Measurements from ENCODE around the gene PLAAT2.

The PLAAT2 gene

DNA sequence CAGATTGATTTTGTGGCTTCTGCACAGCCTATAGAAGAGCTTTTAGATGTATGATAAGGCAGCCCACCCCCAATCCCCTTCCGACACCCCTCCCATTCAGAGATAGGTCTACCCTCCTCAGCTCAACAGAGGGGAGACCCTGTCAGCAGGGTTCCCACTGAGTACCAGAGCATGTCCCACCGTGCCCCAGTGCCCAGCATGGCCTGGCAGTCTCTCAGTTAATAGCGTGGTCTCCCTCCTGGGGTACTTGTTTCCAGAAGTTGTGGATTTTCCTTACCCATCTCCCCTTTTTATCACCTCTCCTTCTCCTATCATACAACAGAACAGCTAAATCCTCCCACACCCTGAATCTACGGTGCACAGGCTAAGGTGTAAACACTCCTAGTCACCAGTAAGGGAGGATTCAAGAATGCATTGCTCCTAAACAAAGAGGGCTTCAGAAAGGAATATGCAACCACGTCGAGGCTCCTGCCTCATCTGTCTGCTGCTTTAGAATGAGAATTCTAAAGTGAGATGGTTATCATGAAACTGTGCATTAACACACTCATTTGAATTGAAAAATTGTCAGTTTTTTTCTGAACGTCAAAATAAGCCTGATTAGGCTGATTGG is 6.7 kb downstream of the PLAAT2 start:
- TF ChIP-seq SNAI2 (CRISPR knock-in tag; IDR thresholded peaks at IDR 0.05) (no peak), ARNTL (CRISPR knock-in tag; IDR thresholded peaks at IDR 0.05; ENCODE audit: borderline replicate concordance, low read depth) (no peak), CREB5 (CRISPR knock-in tag; IDR thresholded peaks at IDR 0.05; ENCODE audit: low read depth) (no peak), PATZ1 (CRISPR knock-in tag; IDR thresholded peaks at IDR 0.05; ENCODE audit: borderline replicate concordance) (no peak), GLIS3 (CRISPR knock-in tag; IDR thresholded peaks at IDR 0.05) (no peak), TOX (CRISPR knock-in tag; IDR thresholded peaks at IDR 0.05; ENCODE audit: borderline replicate concordance) (no peak), ZNF565 (CRISPR knock-in tag; conservative IDR thresholded peaks at IDR 0.05; ENCODE audit: low read depth) (no peak), TSHZ2 (CRISPR knock-in tag; IDR thresholded peaks at IDR 0.05) (no peak), ISL1 (CRISPR knock-in tag; IDR thresholded peaks at IDR 0.05) (no peak), TCF4 (CRISPR knock-in tag; IDR thresholded peaks at IDR 0.05; ENCODE audit: borderline replicate concordance) (no peak), ZFP3 (CRISPR knock-in tag; IDR thresholded peaks at IDR 0.05) (no peak), ZFP30 (CRISPR knock-in tag; IDR thresholded peaks at IDR 0.05) (no peak), ZC3H10 (CRISPR knock-in tag; IDR thresholded peaks at IDR 0.05) (no peak), PPARA (CRISPR knock-in tag; IDR thresholded peaks at IDR 0.05; ENCODE audit: borderline replicate concordance) (no peak), ZNF8 (CRISPR knock-in tag; IDR thresholded peaks at IDR 0.05) (no peak), OSR1 (CRISPR knock-in tag; IDR thresholded peaks at IDR 0.05) (no peak), ESRRG (CRISPR knock-in tag; IDR thresholded peaks at IDR 0.05) (no peak), CSRNP3 (CRISPR knock-in tag; IDR thresholded peaks at IDR 0.05) (no peak), CSDC2 (CRISPR knock-in tag; IDR thresholded peaks at IDR 0.05) (no peak)
- TF ChIP-seq, protein P1, sequence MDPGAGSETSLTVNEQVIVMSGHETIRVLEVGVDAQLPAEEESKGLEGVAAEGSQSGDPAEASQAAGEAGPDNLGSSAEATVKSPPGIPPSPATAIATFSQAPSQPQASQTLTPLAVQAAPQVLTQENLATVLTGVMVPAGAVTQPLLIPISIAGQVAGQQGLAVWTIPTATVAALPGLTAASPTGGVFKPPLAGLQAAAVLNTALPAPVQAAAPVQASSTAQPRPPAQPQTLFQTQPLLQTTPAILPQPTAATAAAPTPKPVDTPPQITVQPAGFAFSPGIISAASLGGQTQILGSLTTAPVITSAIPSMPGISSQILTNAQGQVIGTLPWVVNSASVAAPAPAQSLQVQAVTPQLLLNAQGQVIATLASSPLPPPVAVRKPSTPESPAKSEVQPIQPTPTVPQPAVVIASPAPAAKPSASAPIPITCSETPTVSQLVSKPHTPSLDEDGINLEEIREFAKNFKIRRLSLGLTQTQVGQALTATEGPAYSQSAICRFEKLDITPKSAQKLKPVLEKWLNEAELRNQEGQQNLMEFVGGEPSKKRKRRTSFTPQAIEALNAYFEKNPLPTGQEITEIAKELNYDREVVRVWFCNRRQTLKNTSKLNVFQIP (CRISPR knock-in tag; IDR thresholded peaks at IDR 0.05; ENCODE audit: borderline replicate concordance, low read depth) = no peak
- no peak for ATAC-seq

DNA sequence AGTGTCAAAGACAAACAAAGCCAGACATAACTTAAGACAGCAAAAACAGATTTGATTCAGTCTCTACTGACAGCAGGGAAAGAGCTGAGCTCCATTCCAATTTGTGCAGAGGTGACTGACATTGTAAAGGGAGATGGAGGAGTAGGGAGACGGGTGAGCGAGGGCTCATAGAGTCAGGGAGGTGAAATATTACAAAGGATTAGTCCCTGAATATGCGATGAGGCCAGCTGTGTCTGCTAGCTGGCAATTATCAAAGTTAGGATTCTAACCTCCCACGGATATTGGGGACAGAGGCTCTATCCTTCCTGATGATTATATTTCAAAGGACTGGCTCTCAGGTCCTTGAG is 8.3 kb downstream of the PLAAT2 start:
- ATAC-seq = no peak
- TF ChIP-seq OSR1 (CRISPR knock-in tag; IDR thresholded peaks at IDR 0.05) = no peak
- no peak for TF ChIP-seq PPARA (CRISPR knock-in tag; IDR thresholded peaks at IDR 0.05; ENCODE audit: borderline replicate concordance)
- no peak for TF ChIP-seq ZFP30 (CRISPR knock-in tag; IDR thresholded peaks at IDR 0.05)
- TF ChIP-seq ZC3H10 (CRISPR knock-in tag; IDR thresholded peaks at IDR 0.05) = no peak
- TF ChIP-seq ZNF8 (CRISPR knock-in tag; IDR thresholded peaks at IDR 0.05) = no peak
- TF ChIP-seq TSHZ2 (CRISPR knock-in tag; IDR thresholded peaks at IDR 0.05) = no peak
- TF ChIP-seq CSRNP3 (CRISPR knock-in tag; IDR thresholded peaks at IDR 0.05) = no peak
- TF ChIP-seq PATZ1 (CRISPR knock-in tag; IDR thresholded peaks at IDR 0.05; ENCODE audit: borderline replicate concordance) = no peak
- no peak for TF ChIP-seq ESRRG (CRISPR knock-in tag; IDR thresholded peaks at IDR 0.05)
- TF ChIP-seq CSDC2 (CRISPR knock-in tag; IDR thresholded peaks at IDR 0.05) = no peak
- TF ChIP-seq, protein P1 (CRISPR knock-in tag; IDR thresholded peaks at IDR 0.05; ENCODE audit: borderline replicate concordance, low read depth) = no peak
- no peak for TF ChIP-seq RARB (CRISPR knock-in tag; IDR thresholded peaks at IDR 0.05)
